Measurements from ENCODE around the gene CTNNA1.

- TF ChIP-seq CTCF (IDR thresholded peaks at IDR 0.05) (no peak), POLR2A (IDR thresholded peaks at IDR 0.05) (no peak)
Observed at GRCh38 chr5:138736293-138736692, 16.9 kb upstream of the CTNNA1 start.

Measured in right lobe of liver (tissue), 4 donors.